Diencephalon (tissue), 1 donor: ENCODE measurements around the gene PSME4. TPM values are rescaled to one million over a fixed set of nuclear protein-coding genes. Genes with fewer than 3 reads are reported as not detected.

Experiments used
- small RNA-seq: library from RNA; depleted of rRNA; stranded (forward); fragments of <200 nt; gene quantifications from one replicate; pipeline ENCODE3, GENCODE V24; 2014
- total RNA-seq: library from RNA; depleted of rRNA; stranded (reverse); fragments of >200 nt; gene quantifications from one replicate; pipeline ENCODE4 v1.2.3, GENCODE V29; 2014

Gene PSME4, protein sequence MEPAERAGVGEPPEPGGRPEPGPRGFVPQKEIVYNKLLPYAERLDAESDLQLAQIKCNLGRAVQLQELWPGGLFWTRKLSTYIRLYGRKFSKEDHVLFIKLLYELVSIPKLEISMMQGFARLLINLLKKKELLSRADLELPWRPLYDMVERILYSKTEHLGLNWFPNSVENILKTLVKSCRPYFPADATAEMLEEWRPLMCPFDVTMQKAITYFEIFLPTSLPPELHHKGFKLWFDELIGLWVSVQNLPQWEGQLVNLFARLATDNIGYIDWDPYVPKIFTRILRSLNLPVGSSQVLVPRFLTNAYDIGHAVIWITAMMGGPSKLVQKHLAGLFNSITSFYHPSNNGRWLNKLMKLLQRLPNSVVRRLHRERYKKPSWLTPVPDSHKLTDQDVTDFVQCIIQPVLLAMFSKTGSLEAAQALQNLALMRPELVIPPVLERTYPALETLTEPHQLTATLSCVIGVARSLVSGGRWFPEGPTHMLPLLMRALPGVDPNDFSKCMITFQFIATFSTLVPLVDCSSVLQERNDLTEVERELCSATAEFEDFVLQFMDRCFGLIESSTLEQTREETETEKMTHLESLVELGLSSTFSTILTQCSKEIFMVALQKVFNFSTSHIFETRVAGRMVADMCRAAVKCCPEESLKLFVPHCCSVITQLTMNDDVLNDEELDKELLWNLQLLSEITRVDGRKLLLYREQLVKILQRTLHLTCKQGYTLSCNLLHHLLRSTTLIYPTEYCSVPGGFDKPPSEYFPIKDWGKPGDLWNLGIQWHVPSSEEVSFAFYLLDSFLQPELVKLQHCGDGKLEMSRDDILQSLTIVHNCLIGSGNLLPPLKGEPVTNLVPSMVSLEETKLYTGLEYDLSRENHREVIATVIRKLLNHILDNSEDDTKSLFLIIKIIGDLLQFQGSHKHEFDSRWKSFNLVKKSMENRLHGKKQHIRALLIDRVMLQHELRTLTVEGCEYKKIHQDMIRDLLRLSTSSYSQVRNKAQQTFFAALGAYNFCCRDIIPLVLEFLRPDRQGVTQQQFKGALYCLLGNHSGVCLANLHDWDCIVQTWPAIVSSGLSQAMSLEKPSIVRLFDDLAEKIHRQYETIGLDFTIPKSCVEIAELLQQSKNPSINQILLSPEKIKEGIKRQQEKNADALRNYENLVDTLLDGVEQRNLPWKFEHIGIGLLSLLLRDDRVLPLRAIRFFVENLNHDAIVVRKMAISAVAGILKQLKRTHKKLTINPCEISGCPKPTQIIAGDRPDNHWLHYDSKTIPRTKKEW (N-terminal part only)
- total RNA-seq, result 42.9 TPM

GRCh38 chr2:53970724-53971602 is at the start of gene PSME4:
PSME4 (minus strand) TSS chr2:53970993; CDS start chr2:53970784, 209 bp downstream.

GRCh38 chr2:53859206-53860181 is 111.3 kb downstream of the PSME4 start, which contains the start of gene GPR75:
GPR75 (minus strand) TSS chr2:53859967; CDS start chr2:53854756, 5,211 bp downstream.

Small RNA genes within 50 kb of the gene (small RNA-seq; reads per million reads assigned to genes)
- gene MIR3682, result not detected

Other genes starting within 250 kb of the PSME4 start
- gene CHAC2, start 203.2 kb downstream of the PSME4 start, total RNA-seq, result 5.1 TPM
- 84.2 TPM for gene ASB3, start 184.0 kb downstream of the PSME4 start, total RNA-seq
- 64.4 TPM for gene ERLEC1, start 183.9 kb downstream of the PSME4 start, total RNA-seq
- gene GPR75, start 111.0 kb downstream of the PSME4 start, total RNA-seq, result 29.5 TPM
- 34.6 TPM for gene ACYP2, start 144.6 kb upstream of the PSME4 start, total RNA-seq